ENCODE measurements around the gene ANKRD29.

GRCh38 chr18:23641937-23642666 is 20.6 kb downstream of the ANKRD29 start:
- no peak for TF ChIP-seq MYC (IDR thresholded peaks at IDR 0.05; ENCODE audit: insufficient read depth, insufficient read length, insufficient replicate concordance, low read length, severe bottlenecking)
- no peak for TF ChIP-seq POLR2A (IDR thresholded peaks at IDR 0.05; ENCODE audit: low read depth, low read length)
- TF ChIP-seq NFXL1 (IDR thresholded peaks at IDR 0.05; ENCODE audit: borderline replicate concordance), result no peak
- TF ChIP-seq EZH2 (IDR thresholded peaks at IDR 0.05; ENCODE audit: borderline replicate concordance, control insufficient read depth, low read depth, low read length), result no peak
- TF ChIP-seq ZBTB33 (IDR thresholded peaks at IDR 0.05), result no peak
- TF ChIP-seq CTCF (IDR thresholded peaks at IDR 0.05 in 2 of 3, conservative IDR thresholded peaks at IDR 0.05 in 1 of 3; ENCODE audit: control insufficient read depth in 2 of 3, extremely low read depth in 1 of 3, insufficient read depth in 1 of 3, low read depth in 3 of 3, low read length in 3 of 3), result no peak
- TF ChIP-seq ZBTB4 (CRISPR knock-in tag; IDR thresholded peaks at IDR 0.05), result no peak
- no peak for TF ChIP-seq E2F4 (IDR thresholded peaks at IDR 0.05; ENCODE audit: low read depth, low read length)
- TF ChIP-seq KAT2A (conservative IDR thresholded peaks at IDR 0.05; ENCODE audit: control insufficient read depth, low read depth, low read length), result no peak
- no peak for TF ChIP-seq TAF1 (IDR thresholded peaks at IDR 0.05; ENCODE audit: borderline replicate concordance, low read depth, low read length)
- TF ChIP-seq REST (IDR thresholded peaks at IDR 0.05; ENCODE audit: low read depth, low read length), result no peak
- no peak for TF ChIP-seq POLR2AphosphoS2 (IDR thresholded peaks at IDR 0.05; ENCODE audit: low read depth, low read length)
- no peak for TF ChIP-seq CUX1 (IDR thresholded peaks at IDR 0.05; ENCODE audit: insufficient replicate concordance, low read depth, low read length)
